KOPT-K1 (cell line): ENCODE data around the gene NTRK3.

Source experiments
- H3K27ac ChIP-seq: fragments of 200-600 bp; sonication (generic); 2 replicates; pipeline ENCODE4 v1.5.1; 2016; ENCODE audit warnings: antibody characterized with exemption, mild to moderate bottlenecking, low read depth, low read length; ENCODE audit not compliant: poor library complexity, severe bottlenecking
- H3K36me3 ChIP-seq: fragments of 200-600 bp; sonication (generic); 2 replicates; pipeline ENCODE4 v1.5.1; 2017; ENCODE audit warnings: antibody characterized with exemption, mild to moderate bottlenecking, low read length, moderate library complexity; ENCODE audit not compliant: insufficient read depth
- H3K9me3 ChIP-seq: fragments of 200-600 bp; sonication (generic); 2 replicates; pipeline ENCODE4 v1.5.1; 2017; ENCODE audit warnings: antibody characterized with exemption, low read length, mild to moderate bottlenecking; ENCODE audit not compliant: insufficient read depth, poor library complexity, severe bottlenecking

The NTRK3 gene

DNA sequence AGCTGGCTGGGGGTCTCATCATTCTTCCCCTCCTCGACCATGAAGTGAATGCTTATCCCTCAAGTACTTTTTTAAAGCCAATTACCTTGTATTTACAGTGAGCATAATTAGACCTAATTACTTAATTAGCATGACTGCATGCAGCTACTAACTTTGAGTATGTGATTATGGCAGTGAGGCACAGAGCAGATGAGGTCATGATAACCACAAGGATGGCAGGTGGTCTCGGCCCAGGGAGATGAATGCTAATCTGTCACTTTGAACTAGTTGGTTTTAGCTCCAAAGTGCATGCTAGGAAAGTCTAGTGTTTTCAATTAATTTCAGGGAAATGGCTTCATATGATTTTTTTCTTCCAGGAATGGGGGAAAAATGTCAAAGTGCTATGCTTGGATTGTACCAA is 233.8 kb downstream of the NTRK3 start:
- no peaks in the 10 kb centered on the region for H3K36me3 ChIP-seq
- H3K27ac ChIP-seq = no peak overlapping the region
- H3K9me3 ChIP-seq = no peaks in the 10 kb centered on the region

DNA sequence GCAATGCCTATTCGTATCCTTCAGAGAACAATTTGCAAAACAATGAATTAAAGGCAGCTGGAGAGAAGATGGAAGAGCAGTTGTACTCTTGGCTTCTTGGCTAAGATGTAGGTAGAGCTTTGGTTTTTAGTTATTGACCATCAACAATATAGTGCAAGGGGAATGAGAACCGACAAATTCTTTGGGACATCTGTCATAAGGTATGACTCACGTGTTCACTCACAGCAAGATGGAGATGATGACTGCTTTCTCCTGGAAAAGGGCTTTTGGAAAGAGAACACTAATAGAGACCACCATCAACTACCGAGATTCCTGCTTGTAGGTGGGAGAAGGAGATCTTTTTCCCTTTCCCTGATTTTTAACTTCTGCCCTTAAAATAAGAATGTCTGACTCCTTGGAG is 234.9 kb downstream of the NTRK3 start:
- Histone ChIP-seq H3K36me3 (no peaks in the 10 kb centered on the region), H3K27ac (no peak overlapping the region), H3K9me3 (no peaks in the 10 kb centered on the region)

DNA sequence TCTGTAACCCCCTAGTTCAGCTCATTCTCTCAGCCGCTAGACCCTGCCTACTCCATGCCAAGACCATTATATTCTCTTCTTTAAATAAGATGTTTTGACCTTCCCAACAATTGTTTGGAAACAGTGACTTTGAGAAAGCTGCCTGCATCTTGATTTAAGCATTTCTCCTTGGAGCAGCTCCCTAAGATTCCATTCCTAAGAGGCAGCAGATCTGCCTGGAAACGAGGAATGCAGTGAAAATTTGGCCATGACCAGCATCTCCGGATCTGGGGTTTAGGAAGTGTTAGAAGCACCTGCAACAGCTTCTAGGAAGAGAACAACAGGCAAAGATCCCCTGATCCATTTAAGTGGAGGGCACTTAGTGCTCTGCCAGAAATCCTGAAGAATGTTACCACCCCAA is 235.7 kb downstream of the NTRK3 start:
- Histone ChIP-seq H3K9me3 (no peaks in the 10 kb centered on the region), H3K36me3 (no peaks in the 10 kb centered on the region), H3K27ac (no peak overlapping the region)

DNA sequence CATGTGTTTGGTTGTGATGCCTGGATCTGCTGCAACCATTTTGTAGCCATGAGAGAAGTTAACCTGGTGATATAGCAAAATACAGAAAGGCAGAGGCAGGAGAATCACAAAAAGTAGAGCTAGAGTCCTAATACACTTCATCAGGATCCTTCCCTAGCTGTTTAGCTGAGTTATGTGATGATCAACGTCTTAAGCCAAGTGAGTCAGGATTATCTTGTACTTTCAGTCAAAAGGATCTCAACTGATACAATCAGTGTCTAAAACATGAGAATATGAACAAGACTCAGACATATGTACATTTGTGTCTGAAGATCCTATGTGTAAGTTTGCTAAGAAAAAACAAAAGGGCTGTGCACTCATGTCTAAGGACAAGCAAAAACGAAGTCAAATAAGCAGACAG is 236.9 kb downstream of the NTRK3 start:
- Histone ChIP-seq H3K9me3 (no peaks in the 10 kb centered on the region), H3K27ac (no peak overlapping the region), H3K36me3 (no peaks in the 10 kb centered on the region)

DNA sequence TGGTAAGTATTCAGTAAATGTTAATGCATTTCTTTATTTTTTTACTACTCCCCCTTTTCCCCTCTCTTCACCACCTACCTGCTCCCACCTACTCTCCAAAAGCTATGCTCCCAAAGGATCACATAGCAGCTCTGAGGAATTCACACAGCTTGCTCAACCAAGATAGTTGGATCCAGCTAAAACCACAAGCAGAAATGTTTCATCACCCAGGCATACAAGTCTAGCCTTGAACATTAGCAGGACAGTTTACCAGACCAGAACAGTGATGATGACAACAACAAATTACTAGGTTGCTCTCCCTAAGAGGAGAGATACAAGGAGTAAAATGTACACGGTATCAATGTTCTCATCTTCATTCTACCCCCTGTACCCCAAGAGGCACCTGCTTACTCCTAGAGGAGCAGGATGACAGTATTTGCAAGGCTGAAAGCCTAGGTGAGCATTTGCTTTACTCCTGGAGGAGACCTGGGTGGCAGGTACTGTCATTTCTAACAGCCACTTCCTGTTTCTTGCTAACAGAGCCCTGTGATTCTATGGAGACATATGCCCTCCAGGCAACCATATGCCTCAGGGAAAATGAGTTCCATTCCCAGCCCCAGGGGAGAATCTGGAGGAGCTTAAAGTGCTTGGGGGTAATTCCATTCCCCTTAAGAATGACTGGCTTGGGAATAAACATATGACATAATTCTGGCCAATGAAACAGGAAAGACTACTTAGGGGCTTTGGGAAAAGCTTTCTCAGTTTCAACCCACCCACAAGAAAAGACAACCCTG is 237.5 kb downstream of the NTRK3 start:
- no peaks in the 10 kb centered on the region for H3K9me3 ChIP-seq
- no peaks in the 10 kb centered on the region for H3K36me3 ChIP-seq
- H3K27ac ChIP-seq = no peak overlapping the region

DNA sequence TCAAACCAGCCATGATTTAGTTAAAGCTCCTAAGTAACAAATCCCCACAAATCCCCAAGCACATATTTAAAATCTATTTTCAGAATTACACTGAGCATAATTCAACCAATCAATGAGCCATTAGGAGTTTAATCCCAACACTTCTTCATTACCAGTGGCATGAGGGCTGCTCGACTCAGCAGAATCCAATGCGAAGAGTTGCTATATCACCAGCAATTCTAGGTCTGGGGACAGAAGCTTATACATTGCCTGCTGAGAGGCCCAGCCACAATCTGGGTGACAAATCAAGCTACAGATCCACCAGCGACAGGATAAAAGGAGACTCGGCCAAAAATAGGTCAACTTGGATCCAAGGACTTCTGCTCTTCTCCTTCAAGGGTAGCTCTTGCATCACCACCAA is 238.8 kb downstream of the NTRK3 start:
- no peaks in the 10 kb centered on the region for H3K9me3 ChIP-seq

DNA sequence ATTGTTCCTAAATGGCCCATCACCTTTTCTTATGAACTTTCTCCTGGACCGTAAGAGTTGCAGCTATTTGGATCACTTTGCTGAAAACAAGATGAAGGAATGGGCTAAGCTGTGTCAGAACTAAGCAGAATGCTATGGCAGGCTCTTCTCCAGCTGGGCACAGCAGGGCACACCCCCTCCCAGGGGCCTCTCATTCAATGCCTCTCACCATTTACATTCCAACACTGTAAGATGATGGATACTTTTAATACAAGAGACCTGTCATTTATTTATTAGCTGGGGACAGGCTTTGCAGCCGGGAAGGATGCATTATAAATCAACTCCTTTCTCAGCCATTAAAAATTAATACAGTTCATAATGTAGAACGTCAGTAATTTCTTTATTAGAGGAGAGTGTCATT is 240.1 kb downstream of the NTRK3 start:
- H3K27ac ChIP-seq = no peak overlapping the region
- H3K36me3 ChIP-seq = no peaks in the 10 kb centered on the region
- no peaks in the 10 kb centered on the region for H3K9me3 ChIP-seq

More for the DNA sequence above, 238.8 kb downstream of the NTRK3 start:
- no peaks in the 10 kb centered on the region for H3K36me3 ChIP-seq
- H3K27ac ChIP-seq = no peak overlapping the region

DNA sequence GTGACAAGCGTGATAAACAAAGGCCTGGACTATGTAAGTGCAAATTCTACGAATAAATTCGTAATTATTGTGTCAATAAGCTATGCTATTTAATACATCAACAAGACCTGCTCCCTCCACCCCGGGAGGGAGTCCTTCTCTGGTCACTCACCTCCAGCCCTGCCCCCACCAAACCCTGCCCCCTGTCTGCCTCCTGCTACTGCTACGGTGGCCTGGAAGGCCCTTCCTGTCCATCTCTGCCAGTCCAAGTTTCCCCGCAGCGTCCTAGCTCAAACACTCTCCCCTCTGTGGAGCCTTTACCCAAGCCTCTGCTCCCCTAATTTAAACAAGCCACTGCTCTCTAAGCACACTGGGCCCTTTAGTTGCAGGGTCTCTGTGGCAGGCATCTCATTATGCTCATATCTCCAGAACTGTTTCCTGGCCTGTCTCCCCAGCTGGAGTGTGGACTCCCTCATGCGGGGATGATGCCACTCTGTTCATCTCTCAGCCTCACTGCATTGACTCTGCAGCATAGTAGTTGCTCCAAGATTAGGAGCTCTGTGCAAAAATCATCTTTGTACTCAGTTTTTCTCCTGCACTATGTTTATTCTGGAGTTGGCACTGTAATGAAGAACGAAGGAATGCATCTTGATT is 241.2 kb downstream of the NTRK3 start:
- H3K36me3 ChIP-seq = no peaks in the 10 kb centered on the region

DNA sequence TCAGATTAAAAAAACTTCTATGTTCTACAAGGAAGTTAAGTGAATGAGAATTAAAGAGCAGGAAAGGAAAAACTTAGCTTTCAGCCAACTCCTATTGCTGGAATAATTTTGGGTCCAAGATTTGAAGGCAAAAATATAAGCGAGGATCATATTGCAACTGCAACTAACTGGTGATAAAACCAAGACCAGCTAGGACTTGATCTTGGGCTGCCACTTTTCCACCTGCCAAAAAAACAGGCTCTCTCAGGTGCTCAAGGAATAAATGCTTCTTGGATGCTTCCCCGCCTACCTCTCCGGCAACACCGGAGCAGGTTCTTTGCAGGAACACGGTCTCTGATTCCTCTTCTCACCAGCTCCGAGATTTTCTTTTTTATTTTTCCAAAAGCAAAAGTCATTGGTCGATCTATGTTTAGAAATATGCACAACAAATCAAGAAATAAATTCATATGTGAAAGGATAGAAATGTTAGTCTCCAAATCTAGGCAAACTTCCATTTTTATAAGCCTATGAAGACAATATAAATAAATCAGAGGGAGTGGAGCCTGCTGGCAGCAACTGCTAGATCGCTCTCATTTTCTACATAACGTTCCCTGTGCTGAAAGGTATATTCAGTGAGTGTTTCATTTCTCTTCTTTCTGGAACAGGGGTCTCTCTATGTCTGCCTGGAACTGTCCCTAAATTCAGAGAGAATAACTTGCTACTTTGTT is 241.9 kb downstream of the NTRK3 start:
- no peaks in the 10 kb centered on the region for H3K9me3 ChIP-seq
- H3K36me3 ChIP-seq = no peaks in the 10 kb centered on the region
- no peak overlapping the region for H3K27ac ChIP-seq

More for the DNA sequence above, 241.2 kb downstream of the NTRK3 start:
- Histone ChIP-seq H3K27ac (no peak overlapping the region), H3K9me3 (no peaks in the 10 kb centered on the region)

DNA sequence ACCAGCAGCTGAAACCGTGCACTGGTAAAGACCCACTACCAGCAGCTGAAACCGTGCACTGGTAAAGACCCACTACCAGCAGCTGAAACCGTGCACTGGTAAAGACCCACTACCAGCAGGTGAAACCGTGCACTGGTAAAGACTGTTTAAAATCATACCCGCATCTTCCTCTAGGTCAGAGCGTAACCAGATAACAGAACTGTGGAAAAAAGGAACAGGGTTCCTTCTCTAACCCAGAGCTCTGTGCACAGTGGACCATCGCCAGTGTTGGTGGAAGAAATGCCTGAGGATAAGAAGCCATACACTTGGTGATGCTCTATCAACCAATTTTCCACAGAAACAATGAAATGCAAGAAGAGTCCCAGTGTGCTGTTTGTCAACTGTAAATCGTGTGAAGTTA is 243.4 kb downstream of the NTRK3 start:
- Histone ChIP-seq H3K27ac (no peak overlapping the region), H3K36me3 (no peaks in the 10 kb centered on the region), H3K9me3 (no peaks in the 10 kb centered on the region)

DNA sequence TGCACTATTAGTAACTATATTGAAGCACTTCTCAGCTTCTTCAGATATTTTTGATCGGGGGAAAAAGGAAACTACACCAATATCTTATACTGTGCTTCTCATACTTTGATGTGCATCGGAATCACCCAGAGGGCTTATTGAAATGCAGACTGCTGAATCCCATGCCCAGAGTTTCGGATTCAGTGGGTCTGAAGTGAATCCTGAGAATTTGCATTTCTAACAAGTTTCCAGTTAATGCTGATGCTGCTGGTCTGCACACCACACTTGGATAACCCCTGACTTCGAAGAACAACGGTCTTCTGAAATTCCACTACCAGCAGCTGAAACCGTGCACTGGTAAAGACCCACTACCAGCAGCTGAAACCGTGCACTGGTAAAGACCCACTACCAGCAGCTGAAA is 243.9 kb downstream of the NTRK3 start:
- H3K9me3 ChIP-seq = no peaks in the 10 kb centered on the region
- no peaks in the 10 kb centered on the region for H3K36me3 ChIP-seq
- H3K27ac ChIP-seq = no peak overlapping the region

DNA sequence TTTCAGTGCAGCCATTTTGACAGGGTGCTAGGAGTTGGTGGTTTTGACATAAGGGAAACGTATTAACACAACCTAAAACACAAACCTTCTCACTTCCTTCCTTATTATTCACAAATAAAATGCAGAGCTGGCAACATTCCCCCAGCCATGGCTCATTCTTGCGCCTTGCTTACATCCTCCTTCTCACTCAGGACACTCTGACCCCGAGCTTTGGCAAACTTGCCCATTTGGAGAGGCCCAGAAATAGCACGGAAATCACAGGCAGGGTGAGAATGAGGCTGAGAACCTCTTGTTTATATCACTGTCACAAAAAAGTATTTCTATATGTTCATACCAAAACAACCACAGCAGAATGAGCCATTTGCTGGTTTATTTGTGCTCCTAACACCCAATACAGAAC is 244.3 kb downstream of the NTRK3 start:
- H3K36me3 ChIP-seq = no peaks in the 10 kb centered on the region

DNA sequence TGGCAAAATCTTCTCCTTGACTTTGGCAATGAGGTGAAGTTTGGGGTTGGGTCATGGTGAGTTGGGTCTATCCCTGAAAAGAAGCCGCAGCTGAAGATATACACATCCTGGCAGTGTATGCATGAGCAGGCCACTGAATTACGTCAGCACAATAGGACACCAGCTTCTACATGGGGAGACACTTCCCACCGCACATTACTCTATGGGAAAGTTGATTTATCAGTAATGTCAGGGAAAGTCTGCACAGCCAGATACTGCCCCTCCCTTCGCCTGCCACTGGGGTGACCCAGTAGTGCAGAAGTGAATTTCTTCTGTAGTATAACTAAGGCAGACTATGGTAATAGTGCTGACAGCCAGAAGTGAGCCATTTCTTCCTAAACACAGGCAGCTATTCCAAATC is 245.0 kb downstream of the NTRK3 start:
- no peaks in the 10 kb centered on the region for H3K9me3 ChIP-seq
- no peaks in the 10 kb centered on the region for H3K36me3 ChIP-seq
- no peak overlapping the region for H3K27ac ChIP-seq

More for the DNA sequence above, 244.3 kb downstream of the NTRK3 start:
- H3K27ac ChIP-seq = no peak overlapping the region
- H3K9me3 ChIP-seq = no peaks in the 10 kb centered on the region

DNA sequence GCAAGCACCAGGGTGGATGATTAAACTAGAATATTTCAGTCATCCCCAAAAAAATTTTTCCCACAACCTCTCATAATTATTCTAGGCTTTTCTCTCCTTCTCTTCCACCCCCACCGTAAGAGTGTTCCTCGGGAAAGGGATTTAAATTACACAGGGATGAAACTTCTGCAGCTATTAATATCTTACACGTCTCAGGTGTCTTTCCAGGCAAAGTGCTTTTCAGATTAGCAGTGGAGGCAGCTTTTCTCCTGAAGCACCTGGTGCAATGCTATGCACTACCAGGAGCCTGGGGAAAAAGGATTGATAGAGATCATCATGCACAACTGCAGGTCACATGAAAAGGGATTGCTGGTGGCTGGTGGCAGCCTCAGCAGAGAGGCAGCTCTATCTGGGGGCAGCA is 250.4 kb downstream of the NTRK3 start:
- no peaks in the 10 kb centered on the region for H3K36me3 ChIP-seq
- H3K27ac ChIP-seq = no peak overlapping the region
- no peaks in the 10 kb centered on the region for H3K9me3 ChIP-seq

DNA sequence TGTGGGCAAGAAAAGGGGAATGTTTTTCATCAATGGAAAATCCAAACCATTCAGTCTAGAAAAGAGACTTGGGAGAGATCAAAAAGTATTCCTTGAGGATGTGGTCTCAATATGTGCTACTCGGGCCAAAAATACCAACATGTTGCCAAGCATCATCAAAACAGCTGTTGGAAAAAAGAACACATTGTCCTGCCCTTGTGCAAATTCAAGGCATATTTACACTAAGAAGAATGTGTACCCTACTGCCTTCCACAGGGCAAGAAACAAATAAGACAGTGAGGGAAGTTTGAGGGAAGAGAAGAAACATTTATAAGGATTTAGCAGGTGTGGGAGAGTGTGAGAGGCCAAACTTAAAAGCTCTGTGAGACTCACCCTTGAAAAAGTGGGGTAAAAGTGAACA is 252.1 kb downstream of the NTRK3 start:
- Histone ChIP-seq H3K27ac (no peak overlapping the region), H3K9me3 (no peaks in the 10 kb centered on the region), H3K36me3 (no peaks in the 10 kb centered on the region)
